Keratinocyte (primary cell): Measurements from ENCODE around the gene HGF. TPM values are rescaled to one million over a fixed set of nuclear protein-coding genes. Genes with fewer than 3 reads are reported as not detected.
"Not testable (repeated sequence)": the region's sequence is repeated elsewhere in the genome, so short reads cannot be mapped to it uniquely, and the experiment has no call there.

Experiments used
- DNase-seq: peaks from one replicate; pipeline ENCODE4 v3.0.0-alpha.2; 2011; ENCODE audit warnings: low read depth, missing footprints, low spot score
- FAIRE-seq: peaks from 2 replicates; lab custom pipeline; 2011; peaks lifted over from hg19 to GRCh38; lab: Jason Lieb, UNC
- H2AFZ ChIP-seq: 2 replicates; pipeline ENCODE4 v1.6.0; 2012; ENCODE audit warnings: low read length, control low read depth, inconsistent platforms; ENCODE audit not compliant: control insufficient read depth
- H3K27ac ChIP-seq: 2 replicates; pipeline ENCODE4 v1.5.1; 2011; ENCODE audit warnings: low read length; ENCODE audit not compliant: control insufficient read depth, insufficient read depth
- H3K27me3 ChIP-seq: 3 replicates; pipeline ENCODE4 v1.6.0; 2011; ENCODE audit warnings: low read length; ENCODE audit not compliant: control insufficient read depth, insufficient read depth; ENCODE audit errors: extremely low read depth
- H3K36me3 ChIP-seq, 2 experiments: 2 replicates in 1 of 2; 3 replicates in 1 of 2; pipeline ENCODE4 v1.5.1; 2011; ENCODE audit warnings: low read length in 2 of 2, mild to moderate bottlenecking in 1 of 2; ENCODE audit not compliant: control insufficient read depth in 2 of 2, insufficient read depth in 2 of 2; ENCODE audit errors: extremely low read depth in 1 of 2
- H3K4me1 ChIP-seq: 3 replicates; pipeline ENCODE4 v1.5.1; 2011; ENCODE audit warnings: low read length; ENCODE audit not compliant: control insufficient read depth, insufficient read depth; ENCODE audit errors: extremely low read depth
- H3K4me2 ChIP-seq: 3 replicates; pipeline ENCODE4 v1.6.0; 2011; ENCODE audit warnings: low read depth, low read length; ENCODE audit not compliant: control insufficient read depth, insufficient read depth; ENCODE audit errors: extremely low read depth
- H3K4me3 ChIP-seq, 3 experiments: fragments of 200-600 bp in 1 of 3; sonication (generic) in 1 of 3; 2 replicates in 2 of 3; 3 replicates in 1 of 3; pipeline ENCODE4 v1.5.1; 2011 to 2016; ENCODE audit warnings: low read length in 3 of 3, mild to moderate bottlenecking in 3 of 3, control low read depth in 2 of 3, inconsistent platforms in 1 of 3, low read depth in 1 of 3, mixed read lengths in 1 of 3, mixed run types in 1 of 3, moderate library complexity in 1 of 3; ENCODE audit not compliant: control insufficient read depth in 2 of 3, insufficient read depth in 2 of 3; ENCODE audit errors: extremely low read depth in 1 of 3
- H3K79me2 ChIP-seq: 2 replicates; pipeline ENCODE4 v1.6.0; 2012; ENCODE audit warnings: low read length; ENCODE audit not compliant: control insufficient read depth, insufficient read depth
- H3K9ac ChIP-seq: 3 replicates; pipeline ENCODE4 v1.6.0; 2011; ENCODE audit warnings: low read length; ENCODE audit not compliant: control insufficient read depth, insufficient read depth; ENCODE audit errors: extremely low read depth
- H3K9me1 ChIP-seq: 3 replicates; pipeline ENCODE4 v1.6.0; 2011; ENCODE audit warnings: low read length; ENCODE audit not compliant: control insufficient read depth, insufficient read depth; ENCODE audit errors: extremely low read depth
- H3K9me3 ChIP-seq: 2 replicates; pipeline ENCODE4 v1.5.1; 2012; ENCODE audit warnings: low read depth, low read length; ENCODE audit not compliant: control insufficient read depth
- H4K20me1 ChIP-seq: 3 replicates; pipeline ENCODE4 v1.6.0; 2011; ENCODE audit warnings: low read length; ENCODE audit not compliant: control insufficient read depth, insufficient read depth; ENCODE audit errors: extremely low read depth
- EZH2 ChIP-seq: IDR thresholded peaks from one replicate; pipeline ENCODE4 v1.6.1; 2012; ENCODE audit warnings: inconsistent platforms, mild to moderate bottlenecking, low read length, moderate library complexity
- dilution Hi-C: fragments of 300-500 bp; cut with MboI; formaldehyde crosslinking; loops from one replicate; pipeline ENCODE4 v1.7.0; 2020; ENCODE audit warnings: low sequenced_read_pairs; ENCODE audit not compliant: extremely low pct_ligation_motif_present
- polyA minus RNA-seq, 3 experiments: library from RNA; depleted of rRNA, polyadenylated mRNA; stranded (reverse); fragments of >200 nt; gene quantifications; 1 replicate in 1 of 3; 2 replicates in 1 of 3; 3 replicates in 1 of 3; pipeline ENCODE4 v1.2.3, GENCODE V29; 2011
- polyA plus RNA-seq, 5 experiments: library from polyadenylated mRNA; depleted of rRNA in 3 of 5; stranded (reverse) in 3 of 5; stranded (forward) in 1 of 5; unstranded in 1 of 5; fragments of >200 nt; gene quantifications; 1 replicate in 1 of 5; 2 replicates in 3 of 5; 3 replicates in 1 of 5; pipeline versions ENCODE4 v1.2.1 to v1.2.3, GENCODE V29; 2011 to 2012; ENCODE audit warnings: missing spikeins in 2 of 5, low read depth in 1 of 5, low replicate concordance in 1 of 5
- TF ChIP-seq, protein P1 (sequence below), 3 experiments: IDR thresholded peaks in 1 of 3; conservative IDR thresholded peaks in 1 of 3; optimal IDR thresholded peaks in 1 of 3; 2 replicates in 2 of 3; 3 replicates in 1 of 3; pipeline versions ENCODE3 to v1.5.1; 2011; ENCODE audit warnings: low read length in 3 of 3, mild to moderate bottlenecking in 3 of 3, moderate library complexity in 2 of 3, control low read depth in 1 of 3, inconsistent platforms in 1 of 3; ENCODE audit not compliant: insufficient read depth in 2 of 3; ENCODE audit errors: extremely low read depth in 1 of 3

HGF gene
- polyA plus RNA-seq (not detected in 3 replicates), polyA minus RNA-seq (0.13 TPM in 1 of 3 replicates, not detected in the others)
- not detected for polyA plus RNA-seq (2011; ENCODE audit: low read depth)
- polyA plus RNA-seq (2011; cell fraction: cytosol; rRNA removed): not detected in 2 replicates
- polyA plus RNA-seq (2011; cell fraction: nucleus; rRNA removed): not detected in 2 replicates
- polyA plus RNA-seq (2012; ENCODE audit: low replicate concordance): not detected in 2 replicates
- polyA minus RNA-seq (2011; cell fraction: cytosol; rRNA and poly(A)+ RNA removed): not detected
- polyA minus RNA-seq (2011; cell fraction: nucleus; rRNA and poly(A)+ RNA removed): not detected in 2 replicates

DNA sequence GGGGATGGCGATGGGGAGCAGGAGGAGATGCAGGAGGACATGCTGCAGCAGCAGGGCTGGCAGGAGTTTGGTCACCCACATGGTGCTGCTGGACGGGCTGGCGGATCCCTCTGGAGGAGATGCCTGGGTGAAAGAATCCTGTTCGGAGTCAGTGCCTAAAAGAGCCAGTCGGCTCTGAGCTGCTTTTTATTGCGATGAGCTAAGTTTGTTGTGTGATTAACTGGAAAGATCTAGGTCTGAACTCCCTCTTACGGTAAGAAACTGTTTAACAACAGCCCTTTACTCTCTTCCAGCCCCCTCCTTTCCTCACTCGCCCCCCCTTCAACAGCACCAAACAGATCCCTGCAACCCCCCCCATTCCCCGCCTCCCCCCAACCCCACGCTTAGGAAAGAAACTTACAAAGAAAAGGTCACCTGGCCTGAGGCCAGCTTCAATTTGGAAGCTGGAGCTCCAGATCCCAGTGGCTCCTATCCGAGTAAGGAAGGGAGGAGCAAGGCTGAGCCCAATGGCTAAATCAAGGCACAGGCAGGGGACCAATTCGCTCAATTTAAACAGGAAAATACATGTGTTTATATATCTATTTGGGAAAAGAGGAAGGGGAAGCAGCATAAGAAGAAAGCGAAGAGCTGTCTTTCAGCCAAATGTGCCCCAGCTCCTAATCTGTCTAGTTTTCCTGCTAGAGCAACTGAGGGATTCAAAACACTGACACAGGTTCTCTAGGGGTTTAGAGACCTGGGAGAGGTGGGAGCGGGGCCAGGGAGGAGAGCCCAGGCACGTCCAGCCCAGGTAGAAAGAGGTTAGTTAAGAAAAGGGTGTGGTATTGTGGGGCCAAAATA is at the start of gene HGF:
TSS of gene HGF (minus strand) at position 157 of the 837 bp plus-strand sequence. CDS start at position 81, 76 bp downstream.
- Histone ChIP-seq H3K9me3 (no peaks in the 10 kb centered on the region), H3K9ac (no peak within 1 kb of the TSS), H3K4me3 (peak within 1 kb of the TSS in 2 of 3 experiments; percentile 2 to 10), H3K4me2 (peak within 1 kb of the TSS; percentile 57), H4K20me1 (no peaks in the 10 kb centered on the region), H3K27me3 (peaks cover 5% of the 10 kb centered on the region), H3K36me3 (no peaks in the 10 kb centered on the region), H3K4me1 (peaks cover 8% of the 10 kb centered on the region), H3K27ac (no peak within 1 kb of the TSS), H3K9me1 (no peaks in the 10 kb centered on the region), H3K79me2 (no peaks in the 10 kb centered on the region), H2AFZ (peak within 1 kb of the TSS; percentile 59)
- FAIRE-seq (no peak), DNase-seq (no peak)
- no peak for TF ChIP-seq EZH2
- TF ChIP-seq, protein P1, sequence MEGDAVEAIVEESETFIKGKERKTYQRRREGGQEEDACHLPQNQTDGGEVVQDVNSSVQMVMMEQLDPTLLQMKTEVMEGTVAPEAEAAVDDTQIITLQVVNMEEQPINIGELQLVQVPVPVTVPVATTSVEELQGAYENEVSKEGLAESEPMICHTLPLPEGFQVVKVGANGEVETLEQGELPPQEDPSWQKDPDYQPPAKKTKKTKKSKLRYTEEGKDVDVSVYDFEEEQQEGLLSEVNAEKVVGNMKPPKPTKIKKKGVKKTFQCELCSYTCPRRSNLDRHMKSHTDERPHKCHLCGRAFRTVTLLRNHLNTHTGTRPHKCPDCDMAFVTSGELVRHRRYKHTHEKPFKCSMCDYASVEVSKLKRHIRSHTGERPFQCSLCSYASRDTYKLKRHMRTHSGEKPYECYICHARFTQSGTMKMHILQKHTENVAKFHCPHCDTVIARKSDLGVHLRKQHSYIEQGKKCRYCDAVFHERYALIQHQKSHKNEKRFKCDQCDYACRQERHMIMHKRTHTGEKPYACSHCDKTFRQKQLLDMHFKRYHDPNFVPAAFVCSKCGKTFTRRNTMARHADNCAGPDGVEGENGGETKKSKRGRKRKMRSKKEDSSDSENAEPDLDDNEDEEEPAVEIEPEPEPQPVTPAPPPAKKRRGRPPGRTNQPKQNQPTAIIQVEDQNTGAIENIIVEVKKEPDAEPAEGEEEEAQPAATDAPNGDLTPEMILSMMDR (optimal IDR thresholded peaks at IDR 0.05 in 1 of 3, IDR thresholded peaks at IDR 0.05 in 1 of 3, conservative IDR thresholded peaks at IDR 0.05 in 1 of 3; ENCODE audit: extremely low read depth in 1 of 3, insufficient read depth in 2 of 3, low read length in 3 of 3): no peak
- dilution Hi-C loops: no loop called here

DNA sequence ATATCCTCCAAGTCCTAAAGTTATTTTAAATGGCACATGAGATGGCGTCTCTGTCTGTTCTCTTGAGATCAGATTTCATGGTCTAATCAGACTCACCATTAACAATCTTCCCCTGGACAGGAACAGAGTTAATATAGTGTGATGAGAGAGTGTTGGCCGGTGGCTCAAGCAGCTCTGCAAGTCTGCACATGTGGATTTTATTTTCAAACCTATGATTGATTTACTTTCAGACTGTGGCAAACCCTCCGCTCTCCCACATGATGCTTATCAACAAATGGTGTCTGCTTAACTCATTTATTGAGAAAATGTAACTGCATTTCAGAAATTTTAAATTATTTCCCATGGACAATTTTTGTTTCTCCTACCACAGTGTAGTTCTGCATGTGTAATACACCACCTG is 46.5 kb upstream of the HGF start:
- no peaks in the 10 kb centered on the region for H3K9me1 ChIP-seq
- FAIRE-seq: no peak
- H3K27me3 ChIP-seq: no peaks in the 10 kb centered on the region
- no peak overlapping the region for H3K4me3 ChIP-seq
- no peaks in the 10 kb centered on the region for H4K20me1 ChIP-seq
- no peak overlapping the region for H3K27ac ChIP-seq
- no peak overlapping the region for H2AFZ ChIP-seq
- no peak overlapping the region for H3K9ac ChIP-seq
- TF ChIP-seq, protein P1 (optimal IDR thresholded peaks at IDR 0.05 in 1 of 3, IDR thresholded peaks at IDR 0.05 in 1 of 3, conservative IDR thresholded peaks at IDR 0.05 in 1 of 3; ENCODE audit: extremely low read depth in 1 of 3, insufficient read depth in 2 of 3, low read length in 3 of 3): no peak
- TF ChIP-seq EZH2: no peak
- H3K79me2 ChIP-seq: no peaks in the 10 kb centered on the region
- dilution Hi-C loops: no loop called here
- no peaks in the 10 kb centered on the region for H3K36me3 ChIP-seq
- H3K4me1 ChIP-seq: no peaks in the 10 kb centered on the region
- no peaks in the 10 kb centered on the region for H3K9me3 ChIP-seq
- no peak overlapping the region for H3K4me2 ChIP-seq
- DNase-seq: no peak

DNA sequence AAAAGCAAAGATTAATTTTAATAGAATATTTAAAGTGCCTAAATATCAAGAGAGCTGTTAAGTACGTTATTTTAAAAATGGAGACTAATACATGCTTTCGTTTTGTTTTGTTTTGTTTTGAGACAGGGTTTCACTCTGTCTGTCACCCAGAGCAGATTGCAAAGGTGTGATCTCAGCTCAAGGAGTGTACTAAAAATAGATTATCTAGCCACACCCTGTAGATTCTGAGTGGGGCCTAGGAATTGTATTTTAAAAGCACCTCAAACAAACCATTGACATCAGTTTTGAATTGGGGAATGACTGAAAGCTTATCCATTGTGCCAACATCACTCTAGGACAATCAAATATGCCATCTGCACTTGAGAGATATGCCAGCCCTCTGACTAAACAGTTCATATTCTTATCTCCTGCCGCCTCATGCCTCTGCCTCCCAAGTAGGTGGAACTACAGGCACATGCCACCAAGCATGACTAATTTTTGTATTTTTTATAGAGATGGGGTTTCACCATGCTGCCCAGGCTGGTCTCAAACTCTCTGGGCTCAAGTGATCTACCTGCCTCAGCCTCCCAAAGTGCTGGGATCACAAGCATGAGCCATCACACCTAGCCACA is 43.1 kb upstream of the HGF start:
- H3K27ac ChIP-seq, H3K9ac ChIP-seq, FAIRE-seq, DNase-seq, H2AFZ ChIP-seq, H3K27me3 ChIP-seq, H3K36me3 ChIP-seq, dilution Hi-C loops, H3K4me2 ChIP-seq, H3K4me1 ChIP-seq, H3K9me3 ChIP-seq, H4K20me1 ChIP-seq, H3K9me1 ChIP-seq, H3K4me3 ChIP-seq, H3K79me2 ChIP-seq: not testable (repeated sequence)
